ENCODE results near the gene PHYH.

DNA sequence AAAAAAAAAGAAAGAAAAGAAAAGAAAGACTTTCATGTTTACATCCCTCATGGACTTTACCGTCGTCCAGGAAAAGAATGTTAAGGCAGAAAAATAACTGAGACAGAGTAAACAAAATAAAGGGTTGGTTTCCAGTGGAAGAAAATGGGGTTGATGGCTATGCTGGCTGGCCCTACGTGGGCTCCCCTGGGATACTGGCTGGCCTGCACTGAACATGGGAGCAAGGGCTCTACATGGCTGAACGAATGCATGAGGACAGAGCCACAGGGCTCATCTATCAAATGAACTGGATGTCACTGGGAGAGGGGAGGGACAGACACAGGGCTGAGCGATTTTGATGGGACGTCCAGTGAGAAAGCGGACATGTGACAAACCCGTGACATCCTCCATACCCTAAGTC lies 63.2 kb downstream of the PHYH start:
- TF ChIP-seq GATA2 (IDR thresholded peaks at IDR 0.05; ENCODE audit: low read depth, low read length) (no peak), GATA3 (IDR thresholded peaks at IDR 0.05; ENCODE audit: low read depth, low read length) (no peak)
